HL-60 (cell line): Measurements from ENCODE around the gene CCDC127.
"Not testable (repeated sequence)": the region's sequence is repeated elsewhere in the genome, so short reads cannot be mapped to it uniquely, and the experiment has no call there.

ENCODE experiments used
- DNase-seq, 2 experiments: peaks; one replicate each; pipeline ENCODE4 v3.0.0-alpha.2; 2010 to 2020; ENCODE audit warnings: low read depth in 1 of 2, low spot score in 1 of 2
- H3K27ac ChIP-seq: fragments of 250-450 bp; sonication (Bioruptor Pico); replicated peaks from 2 replicates; pipeline ENCODE4 v1.5.1; 2020; ENCODE audit warnings: mild to moderate bottlenecking, moderate library complexity
- H3K27me3 ChIP-seq: fragments of 250-450 bp; sonication (Bioruptor Pico); 2 replicates; pipeline ENCODE4 v1.5.1; 2021; ENCODE audit warnings: mild to moderate bottlenecking, moderate library complexity; ENCODE audit not compliant: insufficient read depth, poor library complexity, severe bottlenecking
- H3K4me3 ChIP-seq: replicated peaks from 2 replicates; pipeline ENCODE4 v1.5.1; 2011; ENCODE audit warnings: mild to moderate bottlenecking, control low read depth, low read length; ENCODE audit not compliant: insufficient read depth
- GABPA ChIP-seq: IDR thresholded peaks from 2 replicates; pipeline ENCODE4 v1.6.1; 2012; ENCODE audit warnings: low read depth
- POLR2AphosphoS5 ChIP-seq: IDR thresholded peaks from 2 replicates; pipeline ENCODE4 v1.6.1; 2012; ENCODE audit warnings: low read depth
- SPI1 ChIP-seq: IDR thresholded peaks from 2 replicates; pipeline ENCODE4 v1.6.1; 2012; ENCODE audit warnings: low read depth, mild to moderate bottlenecking, borderline replicate concordance
- TF ChIP-seq, protein P1 (sequence below): IDR thresholded peaks from one replicate; pipeline ENCODE4 v1.5.1; 2011; ENCODE audit warnings: low read length, control low read depth, inconsistent platforms; ENCODE audit not compliant: insufficient read depth
- TF ChIP-seq, protein P2 (sequence below): IDR thresholded peaks from 2 replicates; pipeline ENCODE4 v1.6.1; 2012; ENCODE audit warnings: low read depth; ENCODE audit not compliant: insufficient replicate concordance

The CCDC127 gene

DNA sequence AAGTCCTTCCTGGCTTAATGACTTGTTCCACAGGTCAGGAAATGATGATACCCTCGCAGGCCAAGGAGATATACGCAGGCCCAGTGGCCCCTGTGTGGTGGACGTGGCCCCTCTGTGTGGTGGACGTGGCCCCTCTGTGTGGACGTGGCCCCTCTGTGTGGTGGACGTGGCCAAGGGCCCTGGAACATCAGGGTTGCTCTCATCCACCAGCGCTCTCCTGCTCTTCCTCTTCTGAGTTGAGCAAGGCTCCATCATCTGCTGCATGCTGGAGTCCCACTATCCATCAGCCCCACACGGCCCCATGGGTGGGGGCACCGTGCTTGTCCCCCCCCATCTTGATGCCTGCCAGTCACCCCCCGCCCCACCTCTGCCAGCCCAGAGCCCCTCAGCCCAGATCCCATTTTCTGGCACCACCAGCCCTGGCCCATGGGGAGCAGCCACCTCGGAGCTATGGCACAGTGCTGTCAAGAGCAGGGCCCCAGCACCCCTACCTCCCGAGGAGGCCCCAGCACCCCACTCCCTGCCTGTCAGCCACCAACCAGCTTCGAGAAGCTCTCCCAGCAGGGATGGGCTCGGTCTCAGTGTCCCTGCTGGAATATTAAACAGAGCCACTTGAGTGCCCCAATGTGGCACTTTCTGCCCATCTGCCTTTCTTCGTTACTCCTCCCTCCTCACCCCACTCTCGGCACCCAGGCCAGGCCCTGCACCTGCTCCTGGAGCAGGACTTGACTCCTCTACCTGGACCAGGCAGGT, 18.6 kb downstream of the CCDC127 start:
- no peak overlapping the region for H3K4me3 ChIP-seq
- H3K27me3 ChIP-seq = no peaks in the 10 kb centered on the region
- no peak overlapping the region for H3K27ac ChIP-seq
- no peak for DNase-seq
- TF ChIP-seq POLR2AphosphoS5 (no peak), GABPA (no peak), SPI1 (no peak)
- TF ChIP-seq, protein P1, sequence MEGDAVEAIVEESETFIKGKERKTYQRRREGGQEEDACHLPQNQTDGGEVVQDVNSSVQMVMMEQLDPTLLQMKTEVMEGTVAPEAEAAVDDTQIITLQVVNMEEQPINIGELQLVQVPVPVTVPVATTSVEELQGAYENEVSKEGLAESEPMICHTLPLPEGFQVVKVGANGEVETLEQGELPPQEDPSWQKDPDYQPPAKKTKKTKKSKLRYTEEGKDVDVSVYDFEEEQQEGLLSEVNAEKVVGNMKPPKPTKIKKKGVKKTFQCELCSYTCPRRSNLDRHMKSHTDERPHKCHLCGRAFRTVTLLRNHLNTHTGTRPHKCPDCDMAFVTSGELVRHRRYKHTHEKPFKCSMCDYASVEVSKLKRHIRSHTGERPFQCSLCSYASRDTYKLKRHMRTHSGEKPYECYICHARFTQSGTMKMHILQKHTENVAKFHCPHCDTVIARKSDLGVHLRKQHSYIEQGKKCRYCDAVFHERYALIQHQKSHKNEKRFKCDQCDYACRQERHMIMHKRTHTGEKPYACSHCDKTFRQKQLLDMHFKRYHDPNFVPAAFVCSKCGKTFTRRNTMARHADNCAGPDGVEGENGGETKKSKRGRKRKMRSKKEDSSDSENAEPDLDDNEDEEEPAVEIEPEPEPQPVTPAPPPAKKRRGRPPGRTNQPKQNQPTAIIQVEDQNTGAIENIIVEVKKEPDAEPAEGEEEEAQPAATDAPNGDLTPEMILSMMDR = no peak
- TF ChIP-seq, protein P2, sequence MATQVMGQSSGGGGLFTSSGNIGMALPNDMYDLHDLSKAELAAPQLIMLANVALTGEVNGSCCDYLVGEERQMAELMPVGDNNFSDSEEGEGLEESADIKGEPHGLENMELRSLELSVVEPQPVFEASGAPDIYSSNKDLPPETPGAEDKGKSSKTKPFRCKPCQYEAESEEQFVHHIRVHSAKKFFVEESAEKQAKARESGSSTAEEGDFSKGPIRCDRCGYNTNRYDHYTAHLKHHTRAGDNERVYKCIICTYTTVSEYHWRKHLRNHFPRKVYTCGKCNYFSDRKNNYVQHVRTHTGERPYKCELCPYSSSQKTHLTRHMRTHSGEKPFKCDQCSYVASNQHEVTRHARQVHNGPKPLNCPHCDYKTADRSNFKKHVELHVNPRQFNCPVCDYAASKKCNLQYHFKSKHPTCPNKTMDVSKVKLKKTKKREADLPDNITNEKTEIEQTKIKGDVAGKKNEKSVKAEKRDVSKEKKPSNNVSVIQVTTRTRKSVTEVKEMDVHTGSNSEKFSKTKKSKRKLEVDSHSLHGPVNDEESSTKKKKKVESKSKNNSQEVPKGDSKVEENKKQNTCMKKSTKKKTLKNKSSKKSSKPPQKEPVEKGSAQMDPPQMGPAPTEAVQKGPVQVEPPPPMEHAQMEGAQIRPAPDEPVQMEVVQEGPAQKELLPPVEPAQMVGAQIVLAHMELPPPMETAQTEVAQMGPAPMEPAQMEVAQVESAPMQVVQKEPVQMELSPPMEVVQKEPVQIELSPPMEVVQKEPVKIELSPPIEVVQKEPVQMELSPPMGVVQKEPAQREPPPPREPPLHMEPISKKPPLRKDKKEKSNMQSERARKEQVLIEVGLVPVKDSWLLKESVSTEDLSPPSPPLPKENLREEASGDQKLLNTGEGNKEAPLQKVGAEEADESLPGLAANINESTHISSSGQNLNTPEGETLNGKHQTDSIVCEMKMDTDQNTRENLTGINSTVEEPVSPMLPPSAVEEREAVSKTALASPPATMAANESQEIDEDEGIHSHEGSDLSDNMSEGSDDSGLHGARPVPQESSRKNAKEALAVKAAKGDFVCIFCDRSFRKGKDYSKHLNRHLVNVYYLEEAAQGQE = no peak

DNA sequence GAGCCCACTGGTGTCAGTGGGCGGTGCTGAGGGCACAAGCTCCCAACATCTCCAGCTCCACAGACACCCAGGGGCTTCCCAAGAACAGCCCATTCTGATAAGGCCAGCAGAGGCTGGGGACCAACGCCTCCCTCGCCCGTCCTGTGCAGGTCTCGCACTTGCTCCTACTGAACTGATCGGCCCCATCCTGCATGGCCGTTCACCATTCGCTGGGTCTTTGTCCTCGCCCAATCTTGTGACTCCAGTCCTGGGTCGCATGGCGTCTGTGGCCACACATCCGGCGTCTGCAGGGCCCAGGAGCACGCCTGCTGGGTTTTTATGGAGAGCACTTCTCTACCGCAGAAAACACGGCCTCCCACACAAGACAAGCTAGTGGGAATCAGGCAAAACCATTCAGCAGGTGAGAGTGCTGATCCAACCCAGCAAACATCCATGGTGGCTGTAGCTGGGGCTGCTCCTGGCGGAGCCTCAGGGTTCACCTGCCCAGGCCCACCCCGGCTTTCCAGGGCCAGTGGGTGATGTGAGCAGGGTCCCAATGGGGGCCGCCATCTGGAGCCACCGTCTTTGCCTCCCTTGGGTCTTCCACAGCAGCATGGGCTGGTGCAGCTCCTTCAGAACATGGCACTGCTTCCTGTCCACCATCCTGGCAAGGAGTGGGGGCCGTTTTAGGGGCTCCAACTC, 19.3 kb downstream of the CCDC127 start:
- TF ChIP-seq POLR2AphosphoS5 = no peak
- TF ChIP-seq, protein P1 = no peak
- TF ChIP-seq, protein P2 = no peak
- no peak for TF ChIP-seq GABPA
- TF ChIP-seq SPI1 = no peak
- Histone ChIP-seq H3K4me3 (no peak overlapping the region), H3K27ac (no peak overlapping the region), H3K27me3 (no peaks in the 10 kb centered on the region)
- DNase-seq = no peak

DNA sequence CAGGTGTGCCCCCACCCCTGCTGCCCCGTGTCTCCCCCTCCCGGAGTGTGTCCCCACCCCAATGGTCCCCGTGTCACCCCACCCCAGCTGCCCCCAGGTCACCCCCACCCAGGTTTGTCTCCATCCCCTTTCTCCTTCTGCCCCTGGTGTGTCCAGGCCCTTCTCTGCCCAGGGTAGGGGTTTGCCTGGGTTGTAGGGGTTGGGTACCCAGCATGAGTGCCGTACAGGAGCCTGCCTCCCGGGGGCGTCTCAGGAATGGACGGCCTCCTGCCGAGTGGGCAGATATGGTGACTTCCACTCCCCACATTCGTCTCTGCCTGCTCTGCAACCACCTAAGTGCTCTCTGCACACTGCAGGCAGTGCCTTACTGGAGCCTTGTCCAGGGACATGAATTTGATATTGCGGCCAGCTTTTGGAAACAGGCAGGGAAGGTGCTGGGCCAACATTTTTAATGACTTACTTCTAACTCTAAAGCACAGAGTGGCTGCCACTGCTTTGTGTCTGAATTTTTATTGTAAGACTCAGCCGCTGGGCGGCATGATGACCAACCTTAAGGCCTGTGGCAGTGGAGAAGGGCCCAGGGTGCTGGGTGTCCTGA, 20.0 kb downstream of the CCDC127 start:
- H3K27ac ChIP-seq = no peak overlapping the region
- no peak for DNase-seq
- H3K4me3 ChIP-seq = no peak overlapping the region
- no peaks in the 10 kb centered on the region for H3K27me3 ChIP-seq
- TF ChIP-seq POLR2AphosphoS5 = no peak
- TF ChIP-seq, protein P1 = no peak
- no peak for TF ChIP-seq SPI1
- no peak for TF ChIP-seq GABPA
- TF ChIP-seq, protein P2 = no peak

DNA sequence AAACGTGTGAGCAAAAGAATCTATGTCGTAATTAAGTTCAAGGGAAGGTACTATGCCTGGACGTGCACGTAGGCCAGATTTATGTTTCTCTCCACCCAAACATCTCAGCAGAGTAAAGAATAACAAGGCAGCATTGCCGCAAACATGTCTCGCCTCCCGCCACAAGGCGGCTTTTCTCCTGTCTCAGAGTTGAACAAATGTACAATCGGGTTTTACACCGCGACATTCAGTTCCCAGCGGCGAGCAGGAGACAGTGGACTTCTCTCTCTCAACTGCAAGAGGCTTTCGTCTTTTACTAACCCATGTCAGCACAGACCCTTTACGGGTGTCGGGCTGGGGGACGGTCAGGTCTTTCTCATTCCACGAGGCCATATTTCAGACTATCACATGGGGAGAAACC, 20.9 kb downstream of the CCDC127 start:
- DNase-seq, H3K27ac ChIP-seq, H3K27me3 ChIP-seq, H3K4me3 ChIP-seq: not testable (repeated sequence)
